ENCODE results near the gene CEP104.

Gene CEP104

DNA sequence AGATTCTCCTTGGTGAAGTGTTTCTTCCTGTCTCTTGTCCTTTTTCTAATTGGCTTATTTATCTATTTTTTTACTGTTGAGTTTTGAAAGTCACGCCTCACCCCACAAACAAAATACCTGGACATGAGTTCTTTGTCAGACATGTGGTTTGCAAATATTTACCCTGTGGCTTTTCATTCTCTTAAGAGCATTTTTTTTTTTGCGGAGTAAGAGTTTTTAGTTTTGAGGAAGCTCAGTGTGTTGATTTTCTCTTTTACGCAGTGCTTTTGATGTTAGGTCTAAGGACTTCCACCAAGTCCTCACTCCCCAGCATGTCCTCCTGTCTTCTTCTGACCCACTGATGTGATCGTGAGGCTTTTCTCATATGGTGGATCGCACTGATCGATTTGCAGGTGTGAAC is 7.9 kb upstream of the CEP104 start:
- DNase-seq, result no peak

DNA sequence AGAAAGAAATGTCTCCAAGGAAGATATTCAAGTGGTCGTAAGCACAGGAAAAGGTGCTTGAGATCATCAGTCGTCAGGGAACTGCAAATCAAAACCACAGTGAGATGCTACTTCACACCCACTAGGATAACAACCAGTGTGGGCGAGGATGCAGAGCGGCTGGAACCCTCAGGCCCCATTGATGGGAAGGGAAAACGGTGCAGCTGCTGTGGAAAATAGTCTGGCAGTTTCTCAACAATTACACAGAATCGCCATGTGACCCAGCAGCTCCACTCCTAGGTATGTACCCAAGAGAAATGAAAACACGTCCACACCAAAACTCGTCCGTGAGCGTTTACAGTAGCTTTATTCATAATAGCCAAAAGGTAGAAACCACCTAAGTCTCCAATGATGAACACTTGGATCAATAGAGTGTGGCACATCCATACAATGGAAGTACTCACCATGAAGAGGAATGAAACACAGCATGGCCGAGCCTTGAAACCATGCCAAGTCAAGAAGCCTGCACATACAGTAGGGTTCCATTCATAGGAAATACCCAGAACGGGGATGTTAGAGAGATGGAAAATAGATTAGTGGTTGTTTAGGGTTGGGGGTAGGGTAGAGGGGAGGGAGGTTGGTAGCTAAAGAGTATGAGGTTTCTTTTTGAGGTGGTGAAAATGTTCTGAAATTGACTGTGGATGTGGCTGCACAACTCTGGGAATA is 6.4 kb upstream of the CEP104 start:
- DNase-seq, result no peak

- DNase-seq, result no peak
Observed at GRCh38 chr1:3858231-3858981, 1.4 kb upstream of the CEP104 start.

DNA sequence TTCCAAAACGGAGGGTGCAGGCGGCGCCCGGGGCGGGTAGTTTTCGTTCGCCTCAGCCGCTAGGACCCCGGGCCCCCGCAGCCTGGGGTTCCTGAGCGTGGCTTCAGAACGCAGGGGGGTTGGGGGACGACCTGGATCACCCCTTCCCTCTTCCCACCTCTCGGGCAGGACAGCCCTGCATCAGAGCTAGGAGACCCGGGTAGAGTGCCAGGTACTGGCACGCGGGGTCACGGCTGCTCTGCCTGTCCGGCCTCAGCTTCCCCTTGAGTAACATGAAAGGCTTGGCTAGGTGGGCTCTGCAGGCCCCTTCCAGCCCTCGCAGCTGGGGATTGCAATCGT is 749 bp upstream of the CEP104 start:
- DNase-seq, result no peak

DNA sequence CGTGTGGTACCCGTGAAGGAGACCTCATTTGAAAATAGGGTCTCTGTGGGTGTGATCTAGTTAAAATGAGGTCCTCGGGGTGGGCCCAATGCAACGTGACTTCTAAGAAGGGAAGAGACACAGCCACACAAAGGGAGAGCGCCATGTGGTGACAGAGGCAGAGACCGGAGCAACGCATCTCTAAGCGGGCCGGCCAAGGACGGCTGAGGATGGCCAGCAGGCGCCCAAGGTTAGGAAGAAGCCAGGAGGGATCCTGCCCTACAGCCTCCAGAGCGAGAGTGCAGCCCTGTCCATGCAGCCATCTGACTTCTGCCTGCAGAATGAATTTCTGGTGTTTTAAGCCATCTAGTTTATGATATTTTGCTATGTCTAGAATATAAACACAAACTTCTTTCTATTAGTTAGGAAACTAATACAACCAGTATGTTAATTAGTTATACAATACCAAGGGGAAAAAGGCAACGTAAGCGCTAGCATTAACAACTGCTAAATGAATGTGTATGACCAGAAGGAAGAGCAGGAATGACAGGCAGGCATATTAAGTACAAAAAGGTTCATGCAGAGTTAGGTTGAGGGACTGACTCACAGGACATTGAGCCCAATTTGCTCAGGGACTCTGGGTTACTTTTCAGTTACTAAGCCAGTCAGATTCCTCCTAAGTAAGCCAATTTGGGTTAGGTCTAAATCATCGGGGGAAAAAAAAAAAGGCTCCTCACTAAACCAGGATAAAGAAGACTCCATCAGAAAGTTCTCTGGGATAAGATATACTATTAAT is 4.1 kb downstream of the CEP104 start:
- no peak for DNase-seq

DNA sequence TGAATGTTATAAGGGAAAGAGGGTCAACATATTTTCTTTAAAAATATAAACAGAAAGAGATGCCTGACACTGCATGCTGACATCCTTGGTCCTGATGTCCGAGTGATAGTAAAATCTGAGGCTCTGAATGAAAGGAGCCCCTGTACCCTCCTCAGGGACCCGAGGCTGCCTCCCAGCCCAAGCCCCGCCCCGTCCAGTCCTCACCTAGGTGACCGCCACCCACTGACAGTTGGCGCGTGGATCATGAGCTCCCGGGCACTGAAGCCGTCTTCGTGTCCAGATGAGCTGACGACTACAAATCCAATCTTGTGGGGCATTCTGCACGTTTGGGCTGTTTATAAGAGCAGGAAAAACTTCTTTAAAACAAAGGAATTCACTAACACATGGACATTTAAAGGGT is 4.9 kb downstream of the CEP104 start:
- DNase-seq, result no peak

DNA sequence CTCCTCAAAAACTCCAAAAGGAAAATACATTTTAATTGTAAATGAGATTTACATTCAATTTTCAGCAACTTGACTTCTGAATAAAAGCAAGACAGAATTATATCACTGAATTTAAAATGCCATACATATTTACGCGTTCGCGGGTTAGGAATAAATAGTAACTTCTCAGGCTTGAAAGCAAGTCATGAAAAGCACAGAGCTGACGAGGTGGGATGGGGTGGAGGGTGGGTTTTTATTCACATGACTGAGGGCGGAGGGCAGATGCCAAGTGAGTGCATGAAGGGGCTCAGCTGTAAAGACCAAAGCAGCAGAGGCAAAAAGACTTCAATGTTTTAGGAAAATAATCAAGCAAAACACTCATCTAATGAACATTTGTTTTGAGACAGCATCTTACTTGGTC is 5.7 kb downstream of the CEP104 start:
- no peak for DNase-seq

GRCh38 chr1:3850857-3851256 is 6.2 kb downstream of the CEP104 start:
- DNase-seq, result no peak

DNA sequence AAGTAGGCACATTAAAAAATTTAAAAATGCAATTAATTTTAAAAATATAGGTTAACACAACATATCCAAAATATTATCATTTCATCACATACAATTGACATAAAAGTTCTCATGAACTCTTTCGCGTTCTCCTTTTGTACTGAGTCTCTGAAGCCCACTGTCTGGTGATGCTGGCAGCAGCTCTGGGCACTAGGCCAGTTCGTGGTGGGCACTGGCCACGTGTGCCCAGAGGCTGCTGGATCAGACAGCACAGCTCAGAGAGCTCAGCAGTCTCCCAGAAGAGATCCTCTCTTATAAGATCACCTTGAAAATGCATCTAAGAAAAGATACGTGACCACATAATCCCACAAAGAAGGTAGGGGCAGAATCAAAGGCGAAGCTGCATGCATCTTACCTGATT is 9.9 kb downstream of the CEP104 start:
- no peak for DNase-seq

DNA sequence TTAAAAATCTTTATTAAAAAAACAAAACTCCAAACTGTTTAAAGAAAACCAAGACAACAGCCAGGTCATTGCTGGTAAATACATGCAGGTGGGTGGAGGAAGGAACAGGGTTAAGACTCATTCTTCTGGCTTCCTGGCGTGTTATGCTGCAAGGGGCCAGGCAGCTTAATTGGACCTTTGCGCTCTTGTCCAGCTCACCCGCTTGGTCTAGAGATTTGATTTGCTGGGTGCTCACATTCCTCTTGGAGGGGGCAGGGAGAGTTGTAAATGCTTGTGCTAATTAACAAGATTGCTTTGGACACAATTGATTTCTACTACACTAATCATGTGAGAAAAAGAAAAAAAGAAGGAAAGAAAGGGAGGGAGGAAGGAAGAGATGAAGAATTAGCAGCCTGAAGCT is 10.5 kb downstream of the CEP104 start:
- DNase-seq, result no peak

- no peak for DNase-seq
Observed at GRCh38 chr1:3842912-3843311, 14.1 kb downstream of the CEP104 start.

- no peak for DNase-seq
Observed at GRCh38 chr1:3841491-3841890, 15.5 kb downstream of the CEP104 start.

DNA sequence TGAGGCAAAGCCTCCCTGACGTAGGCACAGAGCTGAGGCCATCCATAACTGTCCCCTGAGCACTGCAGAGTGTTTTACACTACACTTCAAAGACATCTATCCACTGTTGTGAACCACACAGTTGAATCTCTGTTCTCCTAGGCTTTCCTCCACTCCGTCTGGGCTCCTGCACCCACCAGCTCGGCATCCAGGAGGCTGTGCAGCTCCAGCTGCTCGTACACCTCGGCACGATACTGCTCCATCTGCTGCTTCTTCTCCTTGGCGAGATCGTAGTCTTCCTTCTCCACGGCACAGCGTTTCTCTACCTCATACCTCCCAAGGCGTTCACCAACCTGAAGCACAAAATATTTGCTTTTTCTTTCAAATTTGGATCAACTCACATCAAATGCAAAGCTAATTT is 18.2 kb downstream of the CEP104 start:
- no peak for DNase-seq

DNA sequence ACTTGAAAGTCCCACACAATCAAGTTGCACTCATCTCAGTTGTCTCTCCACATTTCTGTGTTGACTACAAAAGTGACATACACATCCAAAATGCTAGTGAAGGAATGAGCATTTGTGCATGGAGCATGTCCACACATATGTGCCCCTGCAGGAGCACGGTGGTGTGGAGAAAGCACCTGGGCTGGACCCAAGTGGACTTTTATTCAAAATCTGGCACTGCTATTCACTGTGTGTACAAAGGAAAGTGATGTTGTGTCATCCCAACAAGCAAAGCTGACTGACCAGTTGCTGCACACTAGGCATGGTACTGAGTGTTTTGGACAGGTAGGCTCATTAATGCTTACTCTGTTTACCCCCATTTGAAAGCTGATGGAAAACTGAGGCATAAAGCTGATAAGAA is 19.3 kb downstream of the CEP104 start:
- DNase-seq, result no peak

- no peak for DNase-seq
Observed at GRCh38 chr1:3837200-3837599, 19.8 kb downstream of the CEP104 start.

DNA sequence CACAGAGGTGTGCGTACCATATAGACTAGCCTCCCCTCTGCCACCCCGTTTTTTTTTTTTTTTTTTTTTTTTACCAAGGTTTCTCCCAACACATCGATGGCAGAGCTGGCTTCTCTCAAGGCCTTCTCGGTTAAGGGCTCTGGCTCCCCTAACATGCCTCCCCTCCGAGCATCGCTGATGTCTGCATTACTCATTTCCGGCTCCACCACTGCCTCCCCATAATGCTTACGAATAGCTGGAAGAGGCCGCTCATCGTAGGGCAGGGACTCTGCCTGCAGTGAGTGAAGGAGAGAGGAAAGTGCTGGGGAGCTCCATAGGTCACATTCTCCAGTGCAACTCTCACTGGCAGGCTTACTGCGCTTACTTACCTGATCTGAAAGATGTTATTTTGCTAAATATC is 20.6 kb downstream of the CEP104 start:
- DNase-seq, result no peak

DNA sequence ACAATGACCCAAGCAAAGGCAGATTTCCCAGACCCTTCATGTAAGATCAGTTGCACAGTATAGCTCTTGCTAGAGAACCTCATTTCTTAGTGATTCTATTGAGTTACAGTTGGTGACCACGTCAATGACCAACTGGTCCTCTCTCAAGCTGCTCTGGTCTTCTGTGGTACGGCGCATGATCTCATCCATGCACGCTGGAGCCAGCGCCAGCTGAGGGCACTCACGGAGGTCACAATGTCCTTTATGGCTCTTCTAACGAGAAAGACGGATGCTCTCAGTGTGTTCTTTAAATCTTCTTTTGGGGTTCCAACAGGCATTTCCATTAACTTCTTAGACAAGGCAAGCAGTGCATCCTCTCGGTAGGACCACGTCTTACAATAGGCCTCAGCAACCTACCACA is 22.3 kb downstream of the CEP104 start:
- DNase-seq, result no peak

GRCh38 chr1:3831689-3832088 is 25.3 kb downstream of the CEP104 start:
- no peak for DNase-seq

- DNase-seq, result no peak
Observed at GRCh38 chr1:3828391-3828790, 28.6 kb downstream of the CEP104 start.

GRCh38 chr1:3827813-3828307 is 29.2 kb downstream of the CEP104 start:
- DNase-seq, result peak; percentile 55

DNA sequence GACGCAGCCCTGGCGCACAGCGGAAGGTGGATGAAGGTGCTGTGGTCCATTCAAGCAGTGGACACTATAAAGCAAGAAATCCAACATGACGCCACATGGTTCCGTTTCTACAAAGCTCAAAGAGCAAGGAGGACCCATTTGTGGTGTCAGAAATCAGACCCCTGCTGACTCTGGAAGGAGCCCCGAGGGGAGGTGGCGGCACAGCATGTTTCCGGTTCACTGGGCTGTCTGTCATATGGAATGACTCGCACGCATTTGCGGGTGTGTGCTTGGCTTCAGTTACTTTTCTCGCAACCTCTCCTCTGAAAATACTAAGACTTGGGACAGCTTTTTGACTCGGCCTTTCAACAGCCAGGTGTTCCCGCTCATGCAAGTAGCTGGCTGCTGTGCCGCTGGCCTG is 31.7 kb downstream of the CEP104 start:
- DNase-seq, result no peak

- no peak for DNase-seq
Observed at GRCh38 chr1:3824650-3825049, 32.4 kb downstream of the CEP104 start.

- no peak for DNase-seq
Observed at GRCh38 chr1:3822421-3822820, 34.6 kb downstream of the CEP104 start.

DNA sequence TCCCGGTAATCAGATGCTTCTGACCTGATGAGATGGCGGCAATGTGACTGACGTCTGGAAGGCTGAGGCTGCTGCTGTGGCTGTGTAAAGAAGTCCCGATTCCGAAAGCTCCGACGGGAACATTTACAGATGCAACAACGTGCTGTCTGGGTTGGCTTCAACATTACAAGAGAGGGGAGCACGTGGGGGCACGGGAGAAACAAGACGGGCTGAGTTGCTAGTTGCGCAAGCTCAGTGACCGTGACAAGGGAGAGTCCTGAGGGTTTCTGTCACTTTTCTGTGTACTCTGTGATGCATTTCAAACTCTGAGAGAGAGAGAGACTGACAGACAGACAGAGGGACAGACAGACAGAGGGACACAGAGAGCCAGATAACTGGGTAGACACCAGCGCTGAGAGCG is 35.1 kb downstream of the CEP104 start:
- no peak for DNase-seq

All from NCI-H1694 treated with DMSO at 0.1 percent for 48 hours (cell line).